Fibroblast of villous mesenchyme (primary cell): ENCODE data around the gene FAM81A. TPM values are rescaled to one million over a fixed set of nuclear protein-coding genes. Genes with fewer than 3 reads are reported as not detected.

Experiments used
- DNase-seq: peaks from one replicate; pipeline ENCODE4 v3.0.0-alpha.2; 2010; ENCODE audit warnings: low read depth
- H3K4me3 ChIP-seq: 2 replicates; pipeline ENCODE4 v1.5.1; 2011; ENCODE audit warnings: low read depth, mild to moderate bottlenecking, low read length
- total RNA-seq: library from RNA; depleted of rRNA; stranded (reverse); fragments of >200 nt; gene quantifications from 2 replicates; pipeline ENCODE4 v1.2.3, GENCODE V29; 2012
- TF ChIP-seq, protein P1 (sequence below): IDR thresholded peaks from 2 replicates; pipeline ENCODE4 v1.5.1; 2012; ENCODE audit warnings: low read depth, mild to moderate bottlenecking, low read length; ENCODE audit not compliant: insufficient read depth

FAM81A gene
- total RNA-seq, 1 donor: under 0.01 TPM

DNA sequence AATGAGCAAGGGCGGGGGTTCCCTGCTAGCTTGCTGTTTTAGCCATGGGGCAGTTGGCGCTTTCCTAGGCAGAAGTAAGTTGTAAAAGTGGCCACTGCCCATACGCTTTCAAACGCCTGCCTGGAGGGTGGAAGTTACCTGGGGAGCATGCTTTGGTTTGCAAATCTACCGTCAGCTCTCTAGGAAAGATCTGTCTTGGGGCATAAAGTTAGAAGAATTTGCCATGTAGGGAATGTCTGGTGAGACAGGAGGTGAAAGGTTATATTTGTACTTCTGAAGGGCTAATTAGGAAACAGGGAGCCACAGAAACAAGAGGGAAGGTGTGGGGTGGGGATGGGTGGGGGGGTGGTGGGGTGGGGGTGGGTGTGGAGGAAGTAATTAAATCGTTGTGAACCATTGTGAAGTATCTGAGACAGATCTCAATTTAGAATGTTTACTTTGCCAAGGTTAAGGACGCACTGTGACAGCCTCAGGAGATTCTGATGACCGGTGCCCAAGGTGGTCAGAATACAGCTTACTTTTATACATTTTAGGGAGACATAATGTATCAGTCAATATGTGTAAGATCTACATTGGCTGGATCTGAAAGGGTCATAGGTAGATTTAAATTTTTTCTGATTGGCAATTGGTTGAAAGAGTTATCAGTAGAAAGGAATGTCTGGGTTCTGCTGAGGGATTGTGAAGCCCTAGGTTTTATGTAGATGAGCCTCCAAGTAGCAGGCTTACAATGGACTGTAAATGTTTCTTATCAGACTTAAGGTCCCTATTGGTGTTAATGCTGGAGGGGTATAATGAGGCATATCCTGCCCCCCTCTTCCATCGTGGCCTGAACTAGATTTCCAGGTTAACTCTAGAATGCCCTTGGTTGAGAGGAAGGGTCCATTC, 111.6 kb downstream of the FAM81A start:
- H3K4me3 ChIP-seq: no peak overlapping the region
- TF ChIP-seq, protein P1, sequence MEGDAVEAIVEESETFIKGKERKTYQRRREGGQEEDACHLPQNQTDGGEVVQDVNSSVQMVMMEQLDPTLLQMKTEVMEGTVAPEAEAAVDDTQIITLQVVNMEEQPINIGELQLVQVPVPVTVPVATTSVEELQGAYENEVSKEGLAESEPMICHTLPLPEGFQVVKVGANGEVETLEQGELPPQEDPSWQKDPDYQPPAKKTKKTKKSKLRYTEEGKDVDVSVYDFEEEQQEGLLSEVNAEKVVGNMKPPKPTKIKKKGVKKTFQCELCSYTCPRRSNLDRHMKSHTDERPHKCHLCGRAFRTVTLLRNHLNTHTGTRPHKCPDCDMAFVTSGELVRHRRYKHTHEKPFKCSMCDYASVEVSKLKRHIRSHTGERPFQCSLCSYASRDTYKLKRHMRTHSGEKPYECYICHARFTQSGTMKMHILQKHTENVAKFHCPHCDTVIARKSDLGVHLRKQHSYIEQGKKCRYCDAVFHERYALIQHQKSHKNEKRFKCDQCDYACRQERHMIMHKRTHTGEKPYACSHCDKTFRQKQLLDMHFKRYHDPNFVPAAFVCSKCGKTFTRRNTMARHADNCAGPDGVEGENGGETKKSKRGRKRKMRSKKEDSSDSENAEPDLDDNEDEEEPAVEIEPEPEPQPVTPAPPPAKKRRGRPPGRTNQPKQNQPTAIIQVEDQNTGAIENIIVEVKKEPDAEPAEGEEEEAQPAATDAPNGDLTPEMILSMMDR: no peak
- no peak for DNase-seq

- TF ChIP-seq, protein P1: no peak
- no peak overlapping the region for H3K4me3 ChIP-seq
- no peak for DNase-seq
These were observed 112.5 kb downstream of the FAM81A start for GRCh38 chr15:59550530-59550929.

DNA sequence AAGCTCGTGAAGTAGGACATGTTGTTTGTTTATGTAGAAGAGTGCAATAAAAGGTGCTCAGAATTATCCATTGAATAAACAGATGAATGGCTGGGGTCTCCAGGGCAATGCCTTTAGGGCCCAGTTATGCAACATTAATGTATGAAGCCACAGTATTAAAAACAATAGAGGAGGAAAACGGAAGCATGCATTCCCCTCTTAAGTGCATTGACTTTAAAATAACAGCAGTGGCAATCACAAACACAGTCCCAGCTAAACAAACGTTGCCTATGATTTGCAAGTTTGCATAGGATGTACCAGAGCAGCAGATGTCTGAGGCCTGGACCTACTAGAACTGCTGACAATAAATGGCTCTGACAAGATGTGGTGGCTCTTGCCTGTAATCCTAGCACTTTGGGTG, 113.0 kb downstream of the FAM81A start:
- TF ChIP-seq, protein P1: no peak
- no peak for DNase-seq
- no peak overlapping the region for H3K4me3 ChIP-seq

DNA sequence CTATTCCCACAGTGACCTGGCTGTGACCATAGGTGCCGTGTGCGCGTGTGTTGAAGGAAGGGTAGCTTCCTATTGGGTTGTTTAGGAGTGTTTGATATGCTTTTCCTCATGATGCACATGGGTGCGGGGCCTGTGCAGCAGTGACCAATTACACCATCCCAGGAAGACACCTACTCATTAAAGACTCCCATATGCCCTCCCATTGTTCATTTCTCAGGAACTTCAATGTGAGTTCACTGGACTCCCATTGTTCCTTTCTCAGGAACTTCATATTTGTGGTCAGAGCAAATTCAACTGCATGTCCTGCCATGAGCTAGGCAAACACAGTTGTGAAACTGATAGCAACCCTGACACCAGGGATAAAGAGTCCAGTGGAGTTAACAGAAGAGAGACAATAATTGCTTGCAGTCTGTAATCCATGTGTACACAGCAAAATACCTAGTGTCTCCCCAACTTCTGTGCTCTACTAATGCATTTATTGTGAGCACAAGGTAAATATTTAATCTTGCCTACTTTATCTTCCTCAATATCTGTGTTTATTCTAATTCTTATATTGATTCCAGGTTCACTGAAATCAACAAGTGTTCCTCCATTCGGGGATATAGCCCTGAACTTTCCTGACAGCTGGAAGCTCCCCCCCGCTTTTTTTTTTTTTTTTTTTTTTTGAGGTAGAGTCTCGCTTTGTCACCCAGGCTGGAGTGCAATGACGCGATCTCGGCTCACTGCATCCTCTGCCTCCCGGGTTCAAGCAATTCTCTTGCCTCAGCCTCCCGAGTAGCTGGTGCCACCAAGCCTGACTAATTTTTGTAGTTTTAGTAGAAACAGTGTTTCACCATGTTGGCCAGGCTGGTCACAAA, 116.1 kb downstream of the FAM81A start:
- H3K4me3 ChIP-seq: no peak overlapping the region
- DNase-seq: peak; percentile 2
- TF ChIP-seq, protein P1: no peak

DNA sequence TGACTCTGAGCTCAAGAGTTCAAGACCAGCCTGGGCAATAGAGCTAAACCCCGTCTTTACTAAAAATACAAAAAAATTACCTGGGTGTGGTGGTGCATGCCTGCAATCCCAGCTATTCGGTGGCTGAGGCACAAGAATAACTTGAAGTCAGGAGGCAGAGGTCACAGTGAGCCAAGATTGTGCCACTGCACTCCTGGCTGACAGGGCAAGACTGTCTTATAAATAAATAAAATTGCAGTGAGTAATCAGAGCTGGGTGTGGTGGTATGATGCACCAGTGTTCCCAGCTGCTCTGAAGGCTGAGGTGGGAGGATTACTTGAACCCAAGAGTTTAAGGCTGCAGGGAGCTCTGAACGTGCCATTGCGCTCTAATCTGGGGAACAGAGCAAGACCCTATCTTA, 117.7 kb downstream of the FAM81A start:
- no peak for DNase-seq
- H3K4me3 ChIP-seq: no peak overlapping the region
- TF ChIP-seq, protein P1: no peak

DNA sequence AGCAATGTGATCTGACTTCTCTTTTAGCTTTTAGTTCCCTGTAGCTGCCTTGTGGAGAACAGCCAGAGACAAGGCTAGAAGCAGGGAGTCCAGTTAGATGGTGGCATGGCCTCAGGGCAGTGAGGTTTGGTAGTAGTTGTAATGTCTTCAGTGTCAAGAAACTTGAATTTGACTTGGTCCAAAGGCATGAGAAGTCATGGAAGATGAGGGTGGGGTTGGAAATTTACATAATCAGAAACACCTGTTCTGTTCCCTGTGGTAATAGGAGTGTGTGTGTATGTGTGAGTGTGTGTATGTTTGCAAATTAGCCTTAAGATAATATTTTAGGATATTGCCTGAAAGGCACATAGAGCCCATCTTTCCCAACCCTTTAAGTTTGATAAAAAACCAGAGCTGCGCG, 118.4 kb downstream of the FAM81A start:
- TF ChIP-seq, protein P1: no peak
- no peak for DNase-seq
- H3K4me3 ChIP-seq: no peak overlapping the region
